WTC11 (cell line): ENCODE results near the gene SLC13A3. TPM values are rescaled to one million over a fixed set of nuclear protein-coding genes. Genes with fewer than 3 reads are reported as not detected.

Experiments
- ATAC-seq: fragments of 200-7000 bp; cut with Tn5 transposase; 2 replicates; pipeline ENCODE4 v1.10.0; 2021; ENCODE audit warnings: mild to moderate bottlenecking, moderate library complexity
- CTCF ChIA-PET: fragments of 300-600 bp; sonication (Branson Sonifier 250); formaldehyde crosslinking; loops from one replicate; lab custom pipeline; 2021; ENCODE audit warnings: antibody characterized with exemption; lab: Charles Lee
- POLR2A ChIA-PET: fragments of 350-600 bp; sonication (Branson Sonifier 250); formaldehyde crosslinking; loops from one replicate; lab custom pipeline; 2021; ENCODE audit warnings: antibody characterized with exemption; lab: Charles Lee
- DNase-seq: peaks from one replicate; pipeline ENCODE4 v3.0.0; 2021; ENCODE audit warnings: low spot score
- H3K27ac Mint-ChIP-seq: 2 replicates; pipeline ENCODE4 v1.8.0; 2021; ENCODE audit warnings: mixed read lengths
- H3K27me3 Mint-ChIP-seq: 2 replicates; pipeline ENCODE4 v1.8.0; 2021; ENCODE audit warnings: low read depth, mild to moderate bottlenecking, moderate library complexity, mixed read lengths
- H3K36me3 Mint-ChIP-seq: 2 replicates; pipeline ENCODE4 v1.8.0; 2021; ENCODE audit warnings: mixed read lengths
- H3K4me1 Mint-ChIP-seq: 2 replicates; pipeline ENCODE4 v1.8.0; 2022; ENCODE audit warnings: mixed read lengths
- H3K4me3 Mint-ChIP-seq: 2 replicates; pipeline ENCODE4 v1.8.0; 2021; ENCODE audit warnings: mild to moderate bottlenecking, moderate library complexity, mixed read lengths
- H3K9me3 Mint-ChIP-seq: 2 replicates; pipeline ENCODE4 v1.8.0; 2021; ENCODE audit warnings: mixed read lengths
- CREB1 ChIP-seq: sonication (generic); formaldehyde crosslinking; IDR thresholded peaks from 2 replicates; pipeline ENCODE4 v1.8.0; 2023; ENCODE audit warnings: mild to moderate bottlenecking, missing genetic modification reagents
- E2F1 ChIP-seq: sonication (generic); formaldehyde crosslinking; IDR thresholded peaks from 2 replicates; pipeline ENCODE4 v1.8.0; 2022; ENCODE audit warnings: mild to moderate bottlenecking, missing genetic modification reagents
- E2F4 ChIP-seq: sonication (generic); formaldehyde crosslinking; IDR thresholded peaks from 2 replicates; pipeline ENCODE4 v1.8.1; 2022; ENCODE audit warnings: low read depth, mild to moderate bottlenecking, moderate library complexity, missing genetic modification reagents, borderline replicate concordance
- ELF4 ChIP-seq: sonication (generic); formaldehyde crosslinking; IDR thresholded peaks from 2 replicates; pipeline ENCODE4 v1.8.1; 2022; ENCODE audit warnings: low read depth, mild to moderate bottlenecking, moderate library complexity, missing genetic modification reagents
- FOXP4 ChIP-seq: sonication (generic); formaldehyde crosslinking; IDR thresholded peaks from 2 replicates; pipeline ENCODE4 v1.8.0; 2022; ENCODE audit warnings: mild to moderate bottlenecking, missing genetic modification reagents
- GRHL2 ChIP-seq: fragments of 250-450 bp; sonication (Bioruptor Pico); IDR thresholded peaks from 2 replicates; pipeline ENCODE4 v1.8.0; 2022; ENCODE audit warnings: mild to moderate bottlenecking, moderate library complexity; ENCODE audit not compliant: insufficient replicate concordance, severe bottlenecking
- PRRX2 ChIP-seq: fragments of 250-450 bp; sonication (Bioruptor Pico); IDR thresholded peaks from 2 replicates; pipeline ENCODE4 v1.8.0; 2021; ENCODE audit warnings: mild to moderate bottlenecking
- RORB ChIP-seq: fragments of 250-450 bp; sonication (Bioruptor Pico); IDR thresholded peaks from 2 replicates; pipeline ENCODE4 v1.9.0; 2021; ENCODE audit warnings: mild to moderate bottlenecking
- SMAD3 ChIP-seq: sonication (generic); formaldehyde crosslinking; IDR thresholded peaks from 2 replicates; pipeline ENCODE4 v1.8.0; 2022; ENCODE audit warnings: missing genetic modification reagents, mild to moderate bottlenecking, borderline replicate concordance
- TEAD4 ChIP-seq: sonication (generic); formaldehyde crosslinking; IDR thresholded peaks from 2 replicates; pipeline ENCODE4 v1.8.0; 2022; ENCODE audit warnings: mild to moderate bottlenecking, missing genetic modification reagents
- USF2 ChIP-seq: sonication (generic); formaldehyde crosslinking; IDR thresholded peaks from 2 replicates; pipeline ENCODE4 v1.8.1; 2023; ENCODE audit warnings: mild to moderate bottlenecking, missing genetic modification reagents, moderate library complexity
- ZNF281 ChIP-seq: sonication (generic); formaldehyde crosslinking; IDR thresholded peaks from 2 replicates; pipeline ENCODE4 v1.8.0; 2023; ENCODE audit warnings: mild to moderate bottlenecking, missing genetic modification reagents
- total RNA-seq: library from RNA; stranded (reverse); gene quantifications from 3 replicates; pipeline ENCODE4 v1.2.3, GENCODE V29; 2021
- TF ChIP-seq, protein P1 (sequence below): fragments of 250-450 bp; sonication (Bioruptor Pico); IDR thresholded peaks from 2 replicates; pipeline ENCODE4 v1.8.0; 2021; ENCODE audit warnings: mild to moderate bottlenecking
- TF ChIP-seq, protein P2 (sequence below): sonication (generic); formaldehyde crosslinking; conservative IDR thresholded peaks from 2 replicates; pipeline ENCODE4 v1.8.1; 2022; ENCODE audit warnings: mild to moderate bottlenecking, missing genetic modification reagents
- TF ChIP-seq, protein P3 (sequence below): sonication (generic); formaldehyde crosslinking; IDR thresholded peaks from 2 replicates; pipeline ENCODE4 v1.8.1; 2023; ENCODE audit warnings: mild to moderate bottlenecking, missing genetic modification reagents

SLC13A3 gene
- total RNA-seq, 1 experiment from 2014 or later = 10.6 TPM

GRCh38 chr20:46680684-46681031 is 29.4 kb upstream of the SLC13A3 start (continued):
- no peak for TF ChIP-seq E2F4 (CRISPR knock-in tag)
- TF ChIP-seq, protein P1, sequence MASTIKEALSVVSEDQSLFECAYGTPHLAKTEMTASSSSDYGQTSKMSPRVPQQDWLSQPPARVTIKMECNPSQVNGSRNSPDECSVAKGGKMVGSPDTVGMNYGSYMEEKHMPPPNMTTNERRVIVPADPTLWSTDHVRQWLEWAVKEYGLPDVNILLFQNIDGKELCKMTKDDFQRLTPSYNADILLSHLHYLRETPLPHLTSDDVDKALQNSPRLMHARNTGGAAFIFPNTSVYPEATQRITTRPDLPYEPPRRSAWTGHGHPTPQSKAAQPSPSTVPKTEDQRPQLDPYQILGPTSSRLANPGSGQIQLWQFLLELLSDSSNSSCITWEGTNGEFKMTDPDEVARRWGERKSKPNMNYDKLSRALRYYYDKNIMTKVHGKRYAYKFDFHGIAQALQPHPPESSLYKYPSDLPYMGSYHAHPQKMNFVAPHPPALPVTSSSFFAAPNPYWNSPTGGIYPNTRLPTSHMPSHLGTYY (CRISPR knock-in tag) = no peak
- TF ChIP-seq SMAD3 = no peak
- TF ChIP-seq ELF4 = no peak
- TF ChIP-seq, all 79 proteins: peak for 0

- no peak overlapping the region for H3K4me3 Mint-ChIP-seq
- H3K36me3 Mint-ChIP-seq = peaks cover 16% of the 10 kb centered on the region
- ChIA-PET POLR2A (no interaction called here), CTCF (interaction anchor here (0.6 kb wide), 1 partner anchor 29 kb away, joined by 3 read pairs; no protein-coding TSS in a partner anchor)
- ATAC-seq (no peak), DNase-seq (no peak)
- TF ChIP-seq GRHL2 = no peak
- TF ChIP-seq USF2 (CRISPR knock-in tag) = peak; percentile 8; the same call in 1 of the 2 replicates
- no peaks in the 10 kb centered on the region for H3K27me3 Mint-ChIP-seq
- H3K4me1 Mint-ChIP-seq = peaks cover 47% of the 10 kb centered on the region
- 0 out of 2 replicates have a peak, but pooled peaks cover 3% of the 10 kb centered on the region for H3K9me3 Mint-ChIP-seq
- H3K27ac Mint-ChIP-seq = no peak overlapping the region
Observed at GRCh38 chr20:46678516-46678915, 27.3 kb upstream of the SLC13A3 start.

- TF ChIP-seq ZNF281 (CRISPR knock-in tag) = no peak
- TF ChIP-seq RORB (CRISPR knock-in tag) = no peak
- TF ChIP-seq FOXP4 = no peak
- no peak for TF ChIP-seq PRRX2 (CRISPR knock-in tag)
- no peak for TF ChIP-seq TEAD4
- TF ChIP-seq SMAD3 = no peak
- TF ChIP-seq, protein P2, sequence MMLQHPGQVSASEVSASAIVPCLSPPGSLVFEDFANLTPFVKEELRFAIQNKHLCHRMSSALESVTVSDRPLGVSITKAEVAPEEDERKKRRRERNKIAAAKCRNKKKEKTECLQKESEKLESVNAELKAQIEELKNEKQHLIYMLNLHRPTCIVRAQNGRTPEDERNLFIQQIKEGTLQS = no peak
- no peak for TF ChIP-seq CREB1 (CRISPR knock-in tag)
- TF ChIP-seq, protein P3, sequence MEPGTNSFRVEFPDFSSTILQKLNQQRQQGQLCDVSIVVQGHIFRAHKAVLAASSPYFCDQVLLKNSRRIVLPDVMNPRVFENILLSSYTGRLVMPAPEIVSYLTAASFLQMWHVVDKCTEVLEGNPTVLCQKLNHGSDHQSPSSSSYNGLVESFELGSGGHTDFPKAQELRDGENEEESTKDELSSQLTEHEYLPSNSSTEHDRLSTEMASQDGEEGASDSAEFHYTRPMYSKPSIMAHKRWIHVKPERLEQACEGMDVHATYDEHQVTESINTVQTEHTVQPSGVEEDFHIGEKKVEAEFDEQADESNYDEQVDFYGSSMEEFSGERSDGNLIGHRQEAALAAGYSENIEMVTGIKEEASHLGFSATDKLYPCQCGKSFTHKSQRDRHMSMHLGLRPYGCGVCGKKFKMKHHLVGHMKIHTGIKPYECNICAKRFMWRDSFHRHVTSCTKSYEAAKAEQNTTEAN = no peak
- TF ChIP-seq E2F1 (CRISPR knock-in tag) = no peak
- Mint-ChIP-seq H3K27me3 (no peaks in the 10 kb centered on the region), H3K36me3 (peaks cover 19% of the 10 kb centered on the region), H3K4me1 (peaks cover 41% of the 10 kb centered on the region), H3K27ac (no peak overlapping the region), H3K9me3 (peaks cover 10% of the 10 kb centered on the region), H3K4me3 (no peak overlapping the region)
- ChIA-PET CTCF (no interaction called here), POLR2A (no interaction called here)
- DNase-seq (no peak), ATAC-seq (no peak)
Observed at GRCh38 chr20:46677608-46678007, 26.3 kb upstream of the SLC13A3 start.
